ENCODE data around the gene ELAC2. TPM values are rescaled to one million over a fixed set of nuclear protein-coding genes. Genes with fewer than 3 reads are reported as not detected.

Gene ELAC2
- total and polyA plus RNA-seq, 10 of the 15 experiments (the other 5 are each of a cell fraction or from before 2014, with no cell fraction given): 5.1 to 146 (median 79.4) TPM

DNA sequence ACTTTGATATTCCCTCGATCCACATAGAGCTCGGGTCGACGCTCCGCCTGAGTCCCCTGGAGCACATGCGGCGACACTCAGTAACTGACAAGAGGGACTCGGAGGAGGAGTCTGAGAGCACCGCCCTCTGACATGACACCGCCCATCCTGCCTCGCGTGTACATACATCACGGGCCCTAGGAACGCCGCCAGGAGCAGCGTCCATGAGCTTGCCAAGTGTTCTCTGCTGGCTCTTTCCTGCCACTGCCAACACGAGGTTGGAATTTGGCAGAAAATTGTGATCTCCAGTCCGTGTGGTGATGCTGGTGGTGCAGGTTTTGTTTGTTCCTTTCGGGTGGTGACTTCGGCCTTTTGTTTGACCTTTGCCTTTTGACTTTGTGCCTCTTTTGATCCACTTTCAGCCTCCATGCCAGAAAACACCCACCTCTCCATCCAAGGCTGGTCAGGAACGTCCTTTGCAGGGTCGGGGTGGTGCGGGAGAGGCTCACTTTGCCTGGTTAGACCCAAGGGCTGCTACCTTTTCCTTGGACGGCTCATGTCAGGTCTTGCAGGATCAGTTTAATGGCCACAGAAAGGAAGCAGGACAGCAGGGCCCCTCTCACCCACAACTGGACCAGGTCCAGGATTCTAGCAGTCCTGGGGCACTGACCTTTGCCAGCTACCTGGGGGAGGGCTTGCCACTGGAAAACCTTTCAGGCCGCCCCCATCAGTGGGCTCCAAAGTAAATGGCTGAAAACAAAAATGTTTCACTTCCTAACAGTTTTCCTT, 27.6 kb downstream of the ELAC2 start:
- CTCF ChIA-PET: interaction anchor here (1.0 kb wide), 1 partner anchor 248 kb away, joined by 3 read pairs; no protein-coding TSS in a partner anchor

More for the DNA sequence above, 27.6 kb downstream of the ELAC2 start:
- in situ Hi-C loops (cut with MboI) (no loop called here), intact Hi-C loops (cut with micrococcal nuclease; ENCODE audit: unreplicated experiment) (no loop called here)
- no peak overlapping the region for H3K9ac ChIP-seq (ENCODE audit: control insufficient read depth, insufficient read depth, low read length)
- H3K4me2 ChIP-seq (ENCODE audit: control insufficient read depth, insufficient read depth): no peak overlapping the region
- no peaks in the 10 kb centered on the region for H3K9me3 ChIP-seq (replicated peaks; ENCODE audit: control insufficient read depth, insufficient read depth, low read length)
- no peaks in the 10 kb centered on the region for H3K27me3 ChIP-seq (replicated peaks in 1 of 2; ENCODE audit: control insufficient read depth in 2 of 2, insufficient read depth in 2 of 2, low read length in 1 of 2)
- FAIRE-seq (no peak), ATAC-seq (no peak), DNase-seq (ENCODE audit: low read depth, low spot score) (no peak)
- TF ChIP-seq, protein P1, sequence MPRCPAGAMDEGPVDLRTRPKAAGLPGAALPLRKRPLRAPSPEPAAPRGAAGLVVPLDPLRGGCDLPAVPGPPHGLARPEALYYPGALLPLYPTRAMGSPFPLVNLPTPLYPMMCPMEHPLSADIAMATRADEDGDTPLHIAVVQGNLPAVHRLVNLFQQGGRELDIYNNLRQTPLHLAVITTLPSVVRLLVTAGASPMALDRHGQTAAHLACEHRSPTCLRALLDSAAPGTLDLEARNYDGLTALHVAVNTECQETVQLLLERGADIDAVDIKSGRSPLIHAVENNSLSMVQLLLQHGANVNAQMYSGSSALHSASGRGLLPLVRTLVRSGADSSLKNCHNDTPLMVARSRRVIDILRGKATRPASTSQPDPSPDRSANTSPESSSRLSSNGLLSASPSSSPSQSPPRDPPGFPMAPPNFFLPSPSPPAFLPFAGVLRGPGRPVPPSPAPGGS (IDR thresholded peaks at IDR 0.05; ENCODE audit: borderline replicate concordance, insufficient read depth, low read depth, low read length, poor library complexity, severe bottlenecking): peak; percentile 10
- TF ChIP-seq JUNB (IDR thresholded peaks at IDR 0.05): no peak
- peak; percentile 51 for TF ChIP-seq POLR2A (IDR thresholded peaks at IDR 0.05; ENCODE audit: low read depth, low read length)
- TF ChIP-seq, protein P2, sequence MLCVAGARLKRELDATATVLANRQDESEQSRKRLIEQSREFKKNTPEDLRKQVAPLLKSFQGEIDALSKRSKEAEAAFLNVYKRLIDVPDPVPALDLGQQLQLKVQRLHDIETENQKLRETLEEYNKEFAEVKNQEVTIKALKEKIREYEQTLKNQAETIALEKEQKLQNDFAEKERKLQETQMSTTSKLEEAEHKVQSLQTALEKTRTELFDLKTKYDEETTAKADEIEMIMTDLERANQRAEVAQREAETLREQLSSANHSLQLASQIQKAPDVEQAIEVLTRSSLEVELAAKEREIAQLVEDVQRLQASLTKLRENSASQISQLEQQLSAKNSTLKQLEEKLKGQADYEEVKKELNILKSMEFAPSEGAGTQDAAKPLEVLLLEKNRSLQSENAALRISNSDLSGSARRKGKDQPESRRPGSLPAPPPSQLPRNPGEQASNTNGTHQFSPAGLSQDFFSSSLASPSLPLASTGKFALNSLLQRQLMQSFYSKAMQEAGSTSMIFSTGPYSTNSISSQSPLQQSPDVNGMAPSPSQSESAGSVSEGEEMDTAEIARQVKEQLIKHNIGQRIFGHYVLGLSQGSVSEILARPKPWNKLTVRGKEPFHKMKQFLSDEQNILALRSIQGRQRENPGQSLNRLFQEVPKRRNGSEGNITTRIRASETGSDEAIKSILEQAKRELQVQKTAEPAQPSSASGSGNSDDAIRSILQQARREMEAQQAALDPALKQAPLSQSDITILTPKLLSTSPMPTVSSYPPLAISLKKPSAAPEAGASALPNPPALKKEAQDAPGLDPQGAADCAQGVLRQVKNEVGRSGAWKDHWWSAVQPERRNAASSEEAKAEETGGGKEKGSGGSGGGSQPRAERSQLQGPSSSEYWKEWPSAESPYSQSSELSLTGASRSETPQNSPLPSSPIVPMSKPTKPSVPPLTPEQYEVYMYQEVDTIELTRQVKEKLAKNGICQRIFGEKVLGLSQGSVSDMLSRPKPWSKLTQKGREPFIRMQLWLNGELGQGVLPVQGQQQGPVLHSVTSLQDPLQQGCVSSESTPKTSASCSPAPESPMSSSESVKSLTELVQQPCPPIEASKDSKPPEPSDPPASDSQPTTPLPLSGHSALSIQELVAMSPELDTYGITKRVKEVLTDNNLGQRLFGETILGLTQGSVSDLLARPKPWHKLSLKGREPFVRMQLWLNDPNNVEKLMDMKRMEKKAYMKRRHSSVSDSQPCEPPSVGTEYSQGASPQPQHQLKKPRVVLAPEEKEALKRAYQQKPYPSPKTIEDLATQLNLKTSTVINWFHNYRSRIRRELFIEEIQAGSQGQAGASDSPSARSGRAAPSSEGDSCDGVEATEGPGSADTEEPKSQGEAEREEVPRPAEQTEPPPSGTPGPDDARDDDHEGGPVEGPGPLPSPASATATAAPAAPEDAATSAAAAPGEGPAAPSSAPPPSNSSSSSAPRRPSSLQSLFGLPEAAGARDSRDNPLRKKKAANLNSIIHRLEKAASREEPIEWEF (IDR thresholded peaks at IDR 0.05; ENCODE audit: insufficient replicate concordance, low read depth, low read length): no peak
- TF ChIP-seq LARP7 (IDR thresholded peaks at IDR 0.05): no peak
- TF ChIP-seq SRF (IDR thresholded peaks at IDR 0.05; ENCODE audit: low read depth in 2 of 2, low read length in 2 of 2): no peak
- 96% methylated on average over 25 of the region's 25 CpGs for WGBS (ENCODE audit: insufficient coverage, insufficient replicate concordance, low lambda C conversion rate, missing lambda C conversion rate)
- H3K79me2 ChIP-seq (ENCODE audit: control insufficient read depth, insufficient read depth, low read length): no peaks in the 10 kb centered on the region
- H2AFZ ChIP-seq (ENCODE audit: control insufficient read depth, low read depth, low read length): no peak overlapping the region
- peaks cover 22 to 26% of the 10 kb centered on the region in 2 experiments for H3K36me3 ChIP-seq (ENCODE audit: control insufficient read depth in 2 of 2, insufficient read depth in 2 of 2, low read length in 1 of 2)
- ChIA-PET POLR2A (no interaction called here), SMC1A (ENCODE audit: uncharacterized antibody, unreplicated experiment) (no interaction called here), RAD21 (ENCODE audit: unreplicated experiment) (no interaction called here)
- H3K4me1 ChIP-seq (ENCODE audit: control insufficient read depth, insufficient read depth, low read length): no peaks in the 10 kb centered on the region
- H4K20me1 ChIP-seq (ENCODE audit: control insufficient read depth, insufficient read depth): no peaks in the 10 kb centered on the region
- H3K27ac ChIP-seq (ENCODE audit: control insufficient read depth, insufficient read depth): no peak overlapping the region
- no TSS peak for BruUV-seq (replicated peaks)
- no peak overlapping the region for H3K4me3 ChIP-seq

All from GM12878 (cell line).